PFSK-1 (cell line): ENCODE measurements around the gene LPAR1.

Source experiments
- FOXP2 ChIP-seq: optimal IDR thresholded peaks from 2 replicates; pipeline ENCODE3; 2011; ENCODE audit warnings: borderline replicate concordance, control low read depth, inconsistent platforms; ENCODE audit not compliant: insufficient read depth; ENCODE audit errors: extremely low read length, extremely low read depth
- POLR2AphosphoS5 ChIP-seq: IDR thresholded peaks from 2 replicates; pipeline ENCODE4 v1.6.1; 2012; ENCODE audit warnings: low read depth, mild to moderate bottlenecking, control low read depth, low read length, moderate library complexity
- SIN3A ChIP-seq: IDR thresholded peaks from 2 replicates; pipeline ENCODE4 v1.6.1; 2012; ENCODE audit warnings: mild to moderate bottlenecking, low read length, moderate library complexity, borderline replicate concordance; ENCODE audit not compliant: insufficient read depth
- TAF1 ChIP-seq: IDR thresholded peaks from 2 replicates; pipeline ENCODE4 v1.6.1; 2012; ENCODE audit warnings: low read length, control low read depth, borderline replicate concordance; ENCODE audit not compliant: insufficient read depth
- TF ChIP-seq, protein P1 (sequence below), 2 experiments: IDR thresholded peaks; 2 replicates each; pipeline versions ENCODE4 v1.6.1 to v1.8.0; 2011 to 2012; ENCODE audit warnings: low read depth in 2 of 2, low read length in 2 of 2, control low read depth in 1 of 2, inconsistent platforms in 1 of 2, mild to moderate bottlenecking in 1 of 2, moderate library complexity in 1 of 2; ENCODE audit not compliant: insufficient read depth in 1 of 2

DNA sequence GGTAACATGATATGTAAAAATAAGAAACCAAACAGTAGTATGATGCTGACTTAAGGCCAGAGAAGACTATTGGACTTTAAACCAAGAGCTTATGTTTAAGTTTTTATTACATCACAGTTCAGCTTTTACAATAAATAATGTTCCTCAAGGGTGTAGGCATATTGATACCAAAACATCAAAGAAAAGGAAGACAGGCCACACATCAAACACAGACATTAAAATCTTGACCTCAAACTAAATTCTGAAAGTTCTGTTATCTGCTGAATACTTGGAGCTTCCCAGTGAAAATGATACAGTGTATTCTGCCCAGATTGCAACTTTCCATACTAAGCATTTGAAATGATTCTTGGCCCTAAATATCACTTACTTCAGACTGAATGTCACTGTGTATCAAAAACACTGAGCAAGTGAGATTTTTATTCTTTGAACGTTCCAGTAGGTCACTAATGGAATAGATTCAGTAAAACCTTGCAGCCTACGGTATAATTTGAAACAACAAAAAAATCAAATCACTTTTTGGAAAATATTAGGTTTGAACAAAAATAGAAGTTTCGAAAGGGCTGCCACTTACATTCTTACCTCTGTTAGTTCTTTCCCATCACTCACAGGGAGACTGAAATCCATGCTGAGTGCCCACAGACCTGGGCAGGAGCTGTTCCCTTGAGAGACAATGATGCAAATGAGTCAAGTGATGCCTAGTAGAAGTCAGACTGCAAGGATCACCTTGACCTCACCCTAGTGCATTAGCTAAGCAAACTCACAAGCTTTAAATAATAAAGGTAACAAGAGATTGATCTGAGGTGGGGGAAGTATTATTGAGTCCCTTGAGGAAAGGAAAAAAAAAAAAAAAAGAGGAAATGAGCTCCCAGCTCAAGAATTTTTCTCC, 2.5 kb downstream of the LPAR1 start:
- TF ChIP-seq POLR2AphosphoS5 (no peak), SIN3A (no peak), TAF1 (no peak), FOXP2 (no peak)
- TF ChIP-seq, protein P1, sequence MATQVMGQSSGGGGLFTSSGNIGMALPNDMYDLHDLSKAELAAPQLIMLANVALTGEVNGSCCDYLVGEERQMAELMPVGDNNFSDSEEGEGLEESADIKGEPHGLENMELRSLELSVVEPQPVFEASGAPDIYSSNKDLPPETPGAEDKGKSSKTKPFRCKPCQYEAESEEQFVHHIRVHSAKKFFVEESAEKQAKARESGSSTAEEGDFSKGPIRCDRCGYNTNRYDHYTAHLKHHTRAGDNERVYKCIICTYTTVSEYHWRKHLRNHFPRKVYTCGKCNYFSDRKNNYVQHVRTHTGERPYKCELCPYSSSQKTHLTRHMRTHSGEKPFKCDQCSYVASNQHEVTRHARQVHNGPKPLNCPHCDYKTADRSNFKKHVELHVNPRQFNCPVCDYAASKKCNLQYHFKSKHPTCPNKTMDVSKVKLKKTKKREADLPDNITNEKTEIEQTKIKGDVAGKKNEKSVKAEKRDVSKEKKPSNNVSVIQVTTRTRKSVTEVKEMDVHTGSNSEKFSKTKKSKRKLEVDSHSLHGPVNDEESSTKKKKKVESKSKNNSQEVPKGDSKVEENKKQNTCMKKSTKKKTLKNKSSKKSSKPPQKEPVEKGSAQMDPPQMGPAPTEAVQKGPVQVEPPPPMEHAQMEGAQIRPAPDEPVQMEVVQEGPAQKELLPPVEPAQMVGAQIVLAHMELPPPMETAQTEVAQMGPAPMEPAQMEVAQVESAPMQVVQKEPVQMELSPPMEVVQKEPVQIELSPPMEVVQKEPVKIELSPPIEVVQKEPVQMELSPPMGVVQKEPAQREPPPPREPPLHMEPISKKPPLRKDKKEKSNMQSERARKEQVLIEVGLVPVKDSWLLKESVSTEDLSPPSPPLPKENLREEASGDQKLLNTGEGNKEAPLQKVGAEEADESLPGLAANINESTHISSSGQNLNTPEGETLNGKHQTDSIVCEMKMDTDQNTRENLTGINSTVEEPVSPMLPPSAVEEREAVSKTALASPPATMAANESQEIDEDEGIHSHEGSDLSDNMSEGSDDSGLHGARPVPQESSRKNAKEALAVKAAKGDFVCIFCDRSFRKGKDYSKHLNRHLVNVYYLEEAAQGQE (IDR thresholded peaks at IDR 0.05; ENCODE audit: insufficient read depth in 1 of 2, low read depth in 2 of 2, low read length in 2 of 2) = no peak
